Measurements from ENCODE around the gene RANBP10. TPM values are rescaled to one million over a fixed set of nuclear protein-coding genes. Genes with fewer than 3 reads are reported as not detected.

Gene RANBP10
- total RNA-seq, 1 experiment from 2014 or later, result 13.4 TPM

- ChIA-PET CTCF (no interaction called here), POLR2A (no interaction called here)
- intact Hi-C loops (cut with micrococcal nuclease; ENCODE audit: unreplicated experiment), result no loop called here
- Histone ChIP-seq H3K4me3 (ENCODE audit: low read depth in 2 of 2, low read length in 2 of 2) (no peak overlapping the region), H3K9me3 (ENCODE audit: control insufficient read depth, insufficient read depth, low read depth, low read length) (no peaks in the 10 kb centered on the region), H3K27ac (ENCODE audit: low read length) (no peak overlapping the region), H3K4me1 (ENCODE audit: control insufficient read depth, insufficient read depth, low read length) (no peaks in the 10 kb centered on the region), H3K27me3 (ENCODE audit: control insufficient read depth, insufficient read depth, low read length) (no peaks in the 10 kb centered on the region), H3K36me3 (ENCODE audit: control insufficient read depth, insufficient read depth, low read length) (no peaks in the 10 kb centered on the region)
- DNase-seq (ENCODE audit: low read depth, low spot score) (no peak), ATAC-seq (no peak)
- in situ Hi-C loops (cut with HindIII; ENCODE audit: low pct_unique_long_range_greater_than_20kb, low sequenced_read_pairs), result no loop called here
- no TSS peak for BruUV-seq (replicated peaks)
- no peak for TF ChIP-seq POLR2AphosphoS5 (IDR thresholded peaks at IDR 0.05; ENCODE audit: low read depth, low read length)
- TF ChIP-seq CTCF (IDR thresholded peaks at IDR 0.05), result no peak
- TF ChIP-seq TCF7L2 (IDR thresholded peaks at IDR 0.05; ENCODE audit: low read depth, low read length), result no peak
- TF ChIP-seq, protein P1, sequence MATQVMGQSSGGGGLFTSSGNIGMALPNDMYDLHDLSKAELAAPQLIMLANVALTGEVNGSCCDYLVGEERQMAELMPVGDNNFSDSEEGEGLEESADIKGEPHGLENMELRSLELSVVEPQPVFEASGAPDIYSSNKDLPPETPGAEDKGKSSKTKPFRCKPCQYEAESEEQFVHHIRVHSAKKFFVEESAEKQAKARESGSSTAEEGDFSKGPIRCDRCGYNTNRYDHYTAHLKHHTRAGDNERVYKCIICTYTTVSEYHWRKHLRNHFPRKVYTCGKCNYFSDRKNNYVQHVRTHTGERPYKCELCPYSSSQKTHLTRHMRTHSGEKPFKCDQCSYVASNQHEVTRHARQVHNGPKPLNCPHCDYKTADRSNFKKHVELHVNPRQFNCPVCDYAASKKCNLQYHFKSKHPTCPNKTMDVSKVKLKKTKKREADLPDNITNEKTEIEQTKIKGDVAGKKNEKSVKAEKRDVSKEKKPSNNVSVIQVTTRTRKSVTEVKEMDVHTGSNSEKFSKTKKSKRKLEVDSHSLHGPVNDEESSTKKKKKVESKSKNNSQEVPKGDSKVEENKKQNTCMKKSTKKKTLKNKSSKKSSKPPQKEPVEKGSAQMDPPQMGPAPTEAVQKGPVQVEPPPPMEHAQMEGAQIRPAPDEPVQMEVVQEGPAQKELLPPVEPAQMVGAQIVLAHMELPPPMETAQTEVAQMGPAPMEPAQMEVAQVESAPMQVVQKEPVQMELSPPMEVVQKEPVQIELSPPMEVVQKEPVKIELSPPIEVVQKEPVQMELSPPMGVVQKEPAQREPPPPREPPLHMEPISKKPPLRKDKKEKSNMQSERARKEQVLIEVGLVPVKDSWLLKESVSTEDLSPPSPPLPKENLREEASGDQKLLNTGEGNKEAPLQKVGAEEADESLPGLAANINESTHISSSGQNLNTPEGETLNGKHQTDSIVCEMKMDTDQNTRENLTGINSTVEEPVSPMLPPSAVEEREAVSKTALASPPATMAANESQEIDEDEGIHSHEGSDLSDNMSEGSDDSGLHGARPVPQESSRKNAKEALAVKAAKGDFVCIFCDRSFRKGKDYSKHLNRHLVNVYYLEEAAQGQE (IDR thresholded peaks at IDR 0.05; ENCODE audit: insufficient read depth in 1 of 2, low read depth in 2 of 2, low read length in 1 of 2), result no peak
- TF ChIP-seq SIN3A (IDR thresholded peaks at IDR 0.05; ENCODE audit: borderline replicate concordance, insufficient read depth, low read depth, low read length), result no peak
These were observed 97.3 kb downstream of the RANBP10 start for GRCh38 chr16:67709050-67709449.

DNA sequence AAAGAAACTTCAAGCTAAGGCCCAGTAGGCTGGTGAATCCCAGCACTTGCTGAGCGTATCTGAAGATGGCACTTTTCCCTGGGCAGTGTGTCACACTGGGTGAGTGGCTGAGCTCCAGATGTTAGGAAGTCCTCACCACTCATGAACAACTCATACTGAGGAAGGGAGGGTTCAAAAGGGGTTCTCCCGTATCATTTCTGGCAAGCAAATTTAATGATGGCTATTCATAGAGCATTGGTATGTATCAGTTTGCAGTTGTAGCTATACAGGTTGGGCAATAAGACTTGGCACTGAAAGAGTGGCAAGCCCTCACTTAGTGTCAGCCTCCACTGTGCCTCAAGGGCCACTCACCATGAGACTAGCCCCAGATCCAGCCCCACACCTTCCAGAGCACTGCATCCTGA is 98.0 kb downstream of the RANBP10 start:
- H3K4me1 ChIP-seq (ENCODE audit: control insufficient read depth, insufficient read depth, low read length), result no peaks in the 10 kb centered on the region
- ATAC-seq (no peak), DNase-seq (ENCODE audit: low read depth, low spot score) (no peak)
- TF ChIP-seq POLR2AphosphoS5 (IDR thresholded peaks at IDR 0.05; ENCODE audit: low read depth, low read length), result no peak
- no peak for TF ChIP-seq CTCF (IDR thresholded peaks at IDR 0.05)
- intact Hi-C loops (cut with micrococcal nuclease; ENCODE audit: unreplicated experiment) (no loop called here), in situ Hi-C loops (cut with HindIII; ENCODE audit: low pct_unique_long_range_greater_than_20kb, low sequenced_read_pairs) (no loop called here)
- H3K27ac ChIP-seq (ENCODE audit: low read length), result no peak overlapping the region
- H3K9me3 ChIP-seq (ENCODE audit: control insufficient read depth, insufficient read depth, low read depth, low read length), result no peaks in the 10 kb centered on the region
- no peak overlapping the region for H3K4me3 ChIP-seq (ENCODE audit: low read depth in 2 of 2, low read length in 2 of 2)
- no peaks in the 10 kb centered on the region for H3K27me3 ChIP-seq (ENCODE audit: control insufficient read depth, insufficient read depth, low read length)
- CTCF ChIA-PET, result no interaction called here
- POLR2A ChIA-PET, result no interaction called here
- H3K36me3 ChIP-seq (ENCODE audit: control insufficient read depth, insufficient read depth, low read length), result no peaks in the 10 kb centered on the region
- no TSS peak for BruUV-seq (replicated peaks)

DNA sequence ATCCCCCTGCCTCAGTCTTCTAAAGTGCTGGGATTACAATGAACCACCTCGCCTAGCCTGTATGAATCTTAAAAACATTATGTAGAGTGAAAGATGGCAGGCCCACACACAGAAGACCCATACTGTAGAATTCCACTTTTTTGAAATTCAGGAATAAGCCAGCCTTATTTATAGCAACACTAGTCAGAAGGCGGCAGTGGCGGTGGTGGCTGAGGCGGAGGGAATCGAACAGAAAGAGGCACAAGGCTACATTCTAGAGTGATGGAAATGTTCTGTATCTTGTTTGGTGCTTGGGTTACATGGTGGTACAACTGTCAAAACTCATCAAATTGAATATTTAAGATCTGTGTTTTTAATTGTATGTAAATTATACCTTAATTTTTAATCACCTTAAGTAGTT is 98.6 kb downstream of the RANBP10 start:
- CTCF ChIA-PET, result no interaction called here
- no TSS peak for BruUV-seq (replicated peaks)
- intact Hi-C loops (cut with micrococcal nuclease; ENCODE audit: unreplicated experiment) (no loop called here), in situ Hi-C loops (cut with HindIII; ENCODE audit: low pct_unique_long_range_greater_than_20kb, low sequenced_read_pairs) (no loop called here)
- Histone ChIP-seq H3K36me3 (ENCODE audit: control insufficient read depth, insufficient read depth, low read length) (no peaks in the 10 kb centered on the region), H3K27me3 (ENCODE audit: control insufficient read depth, insufficient read depth, low read length) (no peaks in the 10 kb centered on the region), H3K4me3 (ENCODE audit: low read depth in 2 of 2, low read length in 2 of 2) (no peak overlapping the region), H3K9me3 (ENCODE audit: control insufficient read depth, insufficient read depth, low read depth, low read length) (no peaks in the 10 kb centered on the region), H3K27ac (ENCODE audit: low read length) (no peak overlapping the region), H3K4me1 (ENCODE audit: control insufficient read depth, insufficient read depth, low read length) (no peaks in the 10 kb centered on the region)
- ATAC-seq, result no peak
- TF ChIP-seq, protein P1 (IDR thresholded peaks at IDR 0.05; ENCODE audit: insufficient read depth in 1 of 2, low read depth in 2 of 2, low read length in 1 of 2), result no peak
- POLR2A ChIA-PET, result no interaction called here
- DNase-seq (ENCODE audit: low read depth, low spot score), result no peak
